Measurements from ENCODE around the gene AGO3. TPM values are rescaled to one million over a fixed set of nuclear protein-coding genes. Genes with fewer than 3 reads are reported as not detected.

Gene AGO3
- total RNA-seq, 2 donors from 2014 or later = 16.7 to 21.4 TPM

DNA sequence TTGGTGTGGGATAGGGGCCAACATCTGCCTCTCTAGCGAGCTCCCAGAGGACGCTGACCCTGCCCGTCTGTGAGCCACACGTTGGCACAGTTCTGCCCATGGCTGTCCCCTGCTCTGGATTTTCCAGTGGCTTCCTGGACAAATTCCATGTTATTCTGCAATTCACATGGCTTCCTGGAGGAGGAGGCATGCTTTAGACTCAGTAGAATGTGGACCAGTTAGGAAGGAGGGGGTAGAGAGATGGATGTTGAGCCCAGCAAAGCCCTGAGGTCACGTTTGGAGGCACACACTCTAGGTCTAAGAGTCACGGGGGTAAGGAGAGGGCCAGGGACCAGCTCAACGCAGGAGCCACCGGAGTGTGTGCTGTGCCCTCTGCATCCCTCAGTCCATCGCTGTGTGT lies 181.9 kb downstream of the AGO3 start:
- H3K36me3 ChIP-seq = no peaks in the 10 kb centered on the region
- H3K4me3 ChIP-seq = no peak overlapping the region
- no peak overlapping the region for H3K9ac ChIP-seq (ENCODE audit: low read depth in 2 of 2, low read length in 2 of 2)
- H3K27me3 ChIP-seq = no peaks in the 10 kb centered on the region
- no peak overlapping the region for H3K27ac ChIP-seq
- H3K4me1 ChIP-seq = no peaks in the 10 kb centered on the region
- intact Hi-C loops (cut with DNase I) = no loop called here
- H3K9me3 ChIP-seq = no peaks in the 10 kb centered on the region
- TF ChIP-seq CTCF (IDR thresholded peaks at IDR 0.05) = no peak
- no peak for DNase-seq

DNA sequence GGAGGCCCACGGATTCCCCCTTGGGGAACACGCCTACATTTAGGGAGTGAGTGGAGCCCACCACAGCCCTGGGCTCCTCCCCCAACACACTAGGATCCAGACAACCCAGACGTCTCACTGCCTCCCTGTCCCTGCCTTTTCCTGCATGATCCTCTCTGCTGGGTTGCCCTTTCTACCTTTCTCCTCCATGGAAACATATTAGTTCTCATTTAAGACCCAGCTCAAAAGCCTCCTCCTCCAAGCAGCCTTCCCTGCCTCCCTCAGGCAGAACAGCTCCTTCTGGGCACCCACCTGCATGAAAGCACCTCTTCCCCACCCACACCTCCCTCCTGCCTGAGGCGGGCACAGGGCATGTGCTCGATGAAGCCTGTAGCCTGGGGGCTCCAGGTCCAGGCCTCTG lies 183.5 kb downstream of the AGO3 start:
- no peak overlapping the region for H3K27ac ChIP-seq
- H3K4me1 ChIP-seq = no peaks in the 10 kb centered on the region
- intact Hi-C loops (cut with DNase I) = no loop called here
- H3K27me3 ChIP-seq = no peaks in the 10 kb centered on the region
- H3K9me3 ChIP-seq = no peaks in the 10 kb centered on the region
- no peaks in the 10 kb centered on the region for H3K36me3 ChIP-seq
- DNase-seq = no peak
- H3K9ac ChIP-seq (ENCODE audit: low read depth in 2 of 2, low read length in 2 of 2) = no peak overlapping the region
- no peak for TF ChIP-seq CTCF (IDR thresholded peaks at IDR 0.05)
- no peak overlapping the region for H3K4me3 ChIP-seq

- Histone ChIP-seq H3K9ac (ENCODE audit: low read depth in 2 of 2, low read length in 2 of 2) (no peak overlapping the region), H3K9me3 (no peaks in the 10 kb centered on the region), H3K27me3 (no peaks in the 10 kb centered on the region), H3K36me3 (no peaks in the 10 kb centered on the region), H3K4me1 (no peaks in the 10 kb centered on the region), H3K4me3 (no peak overlapping the region), H3K27ac (no peak overlapping the region)
- DNase-seq = peak; percentile 17
- no peak for TF ChIP-seq CTCF (IDR thresholded peaks at IDR 0.05)
- intact Hi-C loops (cut with DNase I) = no loop called here
These were observed 184.3 kb downstream of the AGO3 start for GRCh38 chr1:36115200-36115669.

DNA sequence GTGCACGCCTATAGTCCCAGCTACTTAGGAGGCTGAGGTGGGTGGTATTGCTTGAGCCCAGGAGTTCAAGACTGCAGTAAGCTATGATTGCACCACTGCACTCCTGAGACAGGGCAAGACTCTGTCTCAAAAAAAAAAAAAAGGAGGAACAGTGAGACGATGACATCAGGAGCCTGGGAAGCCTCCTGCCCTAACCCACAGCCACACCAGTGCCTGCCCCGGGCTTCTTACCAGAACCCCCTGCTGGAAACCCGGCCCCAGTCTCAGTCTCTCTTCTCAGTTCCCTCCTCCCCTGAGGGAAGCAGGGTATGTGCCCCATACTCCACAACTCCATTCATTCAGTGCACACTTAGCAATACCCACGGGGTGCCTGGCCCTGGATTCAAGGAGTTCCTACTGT lies 185.0 kb downstream of the AGO3 start:
- no peaks in the 10 kb centered on the region for H3K27me3 ChIP-seq
- no peak overlapping the region for H3K4me3 ChIP-seq
- H3K9me3 ChIP-seq = no peaks in the 10 kb centered on the region
- H3K36me3 ChIP-seq = no peaks in the 10 kb centered on the region
- TF ChIP-seq CTCF (IDR thresholded peaks at IDR 0.05) = no peak
- no peak for DNase-seq
- intact Hi-C loops (cut with DNase I) = no loop called here
- H3K4me1 ChIP-seq = no peaks in the 10 kb centered on the region
- H3K9ac ChIP-seq (ENCODE audit: low read depth in 2 of 2, low read length in 2 of 2) = no peak overlapping the region
- no peak overlapping the region for H3K27ac ChIP-seq

DNA sequence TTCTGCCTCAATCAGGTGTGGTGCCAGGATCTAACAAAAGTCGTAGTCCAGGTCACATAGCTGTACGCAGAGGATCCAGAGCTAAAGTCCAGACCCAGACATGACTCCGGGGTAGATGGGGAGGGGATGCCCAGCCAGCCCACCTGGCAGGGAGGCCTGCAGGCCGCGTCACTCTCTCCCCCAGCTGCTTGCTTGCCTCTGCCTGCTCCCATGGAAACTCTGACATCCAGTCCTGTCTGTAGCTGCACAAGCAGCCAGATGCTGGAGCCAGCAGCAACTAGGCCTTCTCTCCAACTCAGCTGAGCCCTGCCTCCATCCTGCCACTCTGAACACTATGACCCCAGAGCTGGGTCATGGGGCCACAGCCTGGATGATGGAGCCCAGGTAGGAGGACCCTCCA lies 186.0 kb downstream of the AGO3 start:
- no peaks in the 10 kb centered on the region for H3K9me3 ChIP-seq
- no peak for TF ChIP-seq CTCF (IDR thresholded peaks at IDR 0.05)
- intact Hi-C loops (cut with DNase I) = no loop called here

More for the DNA sequence above, 186.0 kb downstream of the AGO3 start:
- Histone ChIP-seq H3K36me3 (no peaks in the 10 kb centered on the region), H3K27me3 (no peaks in the 10 kb centered on the region), H3K9ac (ENCODE audit: low read depth in 2 of 2, low read length in 2 of 2) (no peak overlapping the region), H3K27ac (no peak overlapping the region), H3K4me3 (no peak overlapping the region), H3K4me1 (no peaks in the 10 kb centered on the region)
- DNase-seq = no peak

All from colonic mucosa (tissue), 4 donors.